Endodermal cell (in vitro differentiated cells): ENCODE results near the gene ZNF20. TPM values are rescaled to one million over a fixed set of nuclear protein-coding genes. Genes with fewer than 3 reads are reported as not detected.
"Not testable (repeated sequence)": the region's sequence is repeated elsewhere in the genome, so short reads cannot be mapped to it uniquely, and the experiment has no call there.

ENCODE experiments used
- DNase-seq: peaks from one replicate; pipeline ENCODE4 v3.0.0-alpha.2; 2017
- H3K27ac ChIP-seq: 2 replicates; pipeline ENCODE4 v1.5.1; 2013; ENCODE audit warnings: mild to moderate bottlenecking, low read depth, low read length, moderate library complexity
- H3K27me3 ChIP-seq: 2 replicates; pipeline ENCODE4 v1.6.1; 2013; ENCODE audit warnings: mild to moderate bottlenecking, low read length, moderate library complexity; ENCODE audit not compliant: insufficient read depth, control insufficient read depth, poor library complexity, severe bottlenecking
- H3K36me3 ChIP-seq: 2 replicates; pipeline ENCODE4 v1.7.0; 2013; ENCODE audit warnings: mild to moderate bottlenecking, low read length, moderate library complexity; ENCODE audit not compliant: control insufficient read depth, insufficient read depth
- H3K4me1 ChIP-seq: one replicate; pipeline ENCODE4 v1.7.0; 2013; ENCODE audit warnings: low read length; ENCODE audit not compliant: control insufficient read depth, insufficient read depth
- H3K4me3 ChIP-seq: 2 replicates; pipeline ENCODE4 v1.5.1; 2013; ENCODE audit warnings: mild to moderate bottlenecking, low read length, moderate library complexity
- H3K9ac ChIP-seq: 2 replicates; pipeline ENCODE4 v1.6.1; 2013; ENCODE audit warnings: mild to moderate bottlenecking, low read length, moderate library complexity; ENCODE audit not compliant: poor library complexity, severe bottlenecking; ENCODE audit errors: extremely low read depth
- H3K9me3 ChIP-seq: 2 replicates; pipeline ENCODE4 v1.6.1; 2013; ENCODE audit warnings: mild to moderate bottlenecking, low read length, moderate library complexity; ENCODE audit not compliant: control insufficient read depth
- H3K27ac Mint-ChIP-seq: 2 replicates; pipeline ENCODE4 v1.8.0; 2020; ENCODE audit warnings: mixed read lengths
- H3K27me3 Mint-ChIP-seq: 2 replicates; pipeline ENCODE4 v1.8.0; 2021; ENCODE audit warnings: mild to moderate bottlenecking, mixed read lengths; ENCODE audit not compliant: insufficient read depth
- H3K36me3 Mint-ChIP-seq: 2 replicates; pipeline ENCODE4 v1.8.0; 2020; ENCODE audit warnings: low read depth, mixed read lengths
- H3K4me1 Mint-ChIP-seq: 2 replicates; pipeline ENCODE4 v1.8.0; 2020; ENCODE audit warnings: mixed read lengths
- H3K4me3 Mint-ChIP-seq: 2 replicates; pipeline ENCODE4 v1.8.0; 2020; ENCODE audit warnings: mild to moderate bottlenecking, moderate library complexity, mixed read lengths
- H3K9me3 Mint-ChIP-seq: 2 replicates; pipeline ENCODE4 v1.8.0; 2020; ENCODE audit warnings: mild to moderate bottlenecking, mixed read lengths
- WGBS, 2 experiments: methylation state at CpG; one replicate each; pipeline versions ENCODE4 v1.1.5 to v1.1.7; 2013; ENCODE audit warnings: missing lambda C conversion rate in 2 of 2, mixed read lengths in 1 of 2; ENCODE audit not compliant: insufficient coverage in 1 of 2, insufficient read length in 1 of 2; 5-methylcytosine and 5-hydroxymethylcytosine counted together
- total RNA-seq, 2 donors: library from RNA; stranded (reverse); fragmentation: NEBNext Ultra II Directional in 1 of 2; extraction: Animal tissue kit (Norgen Biotek cat#: 25700) in 1 of 2; gene quantifications; 2 replicates in 1 of 2; 3 replicates in 1 of 2; pipeline ENCODE4 v1.2.1, GENCODE V29; 2021
- TF ChIP-seq, protein P1 (sequence below): fragments of 200-600 bp; sonication (generic); conservative IDR thresholded peaks from 2 replicates; pipeline ENCODE4 v1.5.0; 2021; ENCODE audit warnings: antibody characterized with exemption, mild to moderate bottlenecking

Gene ZNF20
- total RNA-seq, 2 donors from 2014 or later = 10.2 to 10.6 TPM

DNA sequence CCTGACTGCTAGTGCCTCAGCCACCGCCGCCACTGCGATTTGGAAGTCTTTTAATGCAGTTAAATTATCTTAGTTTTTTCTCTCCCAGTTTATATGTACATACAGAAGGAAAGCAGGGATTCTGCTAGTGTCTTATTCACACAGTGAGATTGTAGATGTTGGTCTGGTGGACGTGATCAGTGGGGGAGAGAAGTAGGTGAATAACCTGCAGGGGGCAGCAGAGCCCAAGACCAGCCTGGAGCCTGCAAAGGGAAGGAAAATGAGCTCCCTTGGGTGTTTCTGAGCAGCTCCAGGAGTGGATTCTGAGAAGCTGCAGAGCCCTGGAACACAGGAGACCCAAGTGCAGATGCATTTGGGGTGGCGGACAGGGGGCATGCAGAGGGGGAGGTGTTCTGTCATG, 49.3 kb downstream of the ZNF20 start:
- TF ChIP-seq, protein P1, sequence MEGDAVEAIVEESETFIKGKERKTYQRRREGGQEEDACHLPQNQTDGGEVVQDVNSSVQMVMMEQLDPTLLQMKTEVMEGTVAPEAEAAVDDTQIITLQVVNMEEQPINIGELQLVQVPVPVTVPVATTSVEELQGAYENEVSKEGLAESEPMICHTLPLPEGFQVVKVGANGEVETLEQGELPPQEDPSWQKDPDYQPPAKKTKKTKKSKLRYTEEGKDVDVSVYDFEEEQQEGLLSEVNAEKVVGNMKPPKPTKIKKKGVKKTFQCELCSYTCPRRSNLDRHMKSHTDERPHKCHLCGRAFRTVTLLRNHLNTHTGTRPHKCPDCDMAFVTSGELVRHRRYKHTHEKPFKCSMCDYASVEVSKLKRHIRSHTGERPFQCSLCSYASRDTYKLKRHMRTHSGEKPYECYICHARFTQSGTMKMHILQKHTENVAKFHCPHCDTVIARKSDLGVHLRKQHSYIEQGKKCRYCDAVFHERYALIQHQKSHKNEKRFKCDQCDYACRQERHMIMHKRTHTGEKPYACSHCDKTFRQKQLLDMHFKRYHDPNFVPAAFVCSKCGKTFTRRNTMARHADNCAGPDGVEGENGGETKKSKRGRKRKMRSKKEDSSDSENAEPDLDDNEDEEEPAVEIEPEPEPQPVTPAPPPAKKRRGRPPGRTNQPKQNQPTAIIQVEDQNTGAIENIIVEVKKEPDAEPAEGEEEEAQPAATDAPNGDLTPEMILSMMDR = peak; percentile 79
- peak; percentile 84 for DNase-seq
- Histone ChIP-seq H3K27ac (no peak overlapping the region), H3K36me3 (peaks cover 17% of the 10 kb centered on the region), H3K4me1 (no peaks in the 10 kb centered on the region), H3K9ac (no peak overlapping the region), H3K9me3 (peaks cover 29% of the 10 kb centered on the region), H3K4me3 (no peak overlapping the region), H3K27me3 (no peaks in the 10 kb centered on the region)
- Mint-ChIP-seq H3K9me3 (peaks cover 43% of the 10 kb centered on the region), H3K4me3 (no peak overlapping the region), H3K36me3 (peaks cover 20% of the 10 kb centered on the region), H3K27ac (no peak overlapping the region), H3K4me1 (peaks cover 2% of the 10 kb centered on the region), H3K27me3 (peaks cover 2% of the 10 kb centered on the region)
- 76 to 83% methylated on average over 1 to 5 of the region's 5 CpGs for WGBS, 2 experiments

DNA sequence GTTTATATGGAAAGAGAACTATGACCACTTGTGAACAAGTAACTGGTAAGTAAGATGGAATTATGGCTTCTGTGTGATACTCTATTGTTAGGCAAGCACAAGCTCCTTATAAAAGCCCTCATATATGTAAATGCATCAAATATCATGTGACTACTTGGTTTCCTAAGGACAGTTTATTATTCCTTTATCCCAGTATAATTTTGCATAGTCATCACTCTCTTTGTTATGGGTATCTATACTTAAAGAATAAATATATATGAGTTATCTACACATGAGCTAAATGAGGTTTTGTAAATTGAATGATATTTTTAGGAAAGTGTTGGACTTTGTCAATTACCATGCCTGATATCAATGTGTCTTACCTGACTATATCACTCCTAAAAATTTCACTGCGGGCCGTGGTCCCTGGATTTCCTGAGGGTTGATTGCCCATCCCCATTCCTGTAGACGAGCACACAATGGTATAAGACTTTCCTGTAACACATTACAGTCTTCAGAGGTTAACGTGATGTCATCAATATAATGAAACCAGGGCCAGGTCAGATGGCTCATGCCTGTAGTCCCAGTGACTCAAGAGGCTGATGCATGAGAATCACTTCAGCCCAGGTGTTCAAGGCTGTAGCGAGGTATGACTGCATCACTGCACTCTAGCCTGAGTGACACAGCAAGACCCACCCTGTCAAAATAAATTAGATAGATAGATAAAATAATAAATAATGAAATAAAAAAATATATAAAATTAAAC, 54.9 kb downstream of the ZNF20 start:
- Histone ChIP-seq H3K4me1 (no peaks in the 10 kb centered on the region), H3K9ac (no peak overlapping the region), H3K36me3 (peaks cover 14% of the 10 kb centered on the region), H3K4me3 (no peak overlapping the region), H3K27ac (no peak overlapping the region), H3K27me3 (no peaks in the 10 kb centered on the region), H3K9me3 (peaks cover 41% of the 10 kb centered on the region)
- WGBS, 2 experiments = 91 to 94% methylated on average over 4 to 5 of the region's 5 CpGs
- Mint-ChIP-seq H3K4me3 (no peak overlapping the region), H3K36me3 (peaks cover 30% of the 10 kb centered on the region), H3K27ac (no peak overlapping the region), H3K27me3 (peaks cover 2% of the 10 kb centered on the region), H3K9me3 (peaks cover 54% of the 10 kb centered on the region), H3K4me1 (no peaks in the 10 kb centered on the region)
- TF ChIP-seq, protein P1 = no peak
- no peak for DNase-seq

DNA sequence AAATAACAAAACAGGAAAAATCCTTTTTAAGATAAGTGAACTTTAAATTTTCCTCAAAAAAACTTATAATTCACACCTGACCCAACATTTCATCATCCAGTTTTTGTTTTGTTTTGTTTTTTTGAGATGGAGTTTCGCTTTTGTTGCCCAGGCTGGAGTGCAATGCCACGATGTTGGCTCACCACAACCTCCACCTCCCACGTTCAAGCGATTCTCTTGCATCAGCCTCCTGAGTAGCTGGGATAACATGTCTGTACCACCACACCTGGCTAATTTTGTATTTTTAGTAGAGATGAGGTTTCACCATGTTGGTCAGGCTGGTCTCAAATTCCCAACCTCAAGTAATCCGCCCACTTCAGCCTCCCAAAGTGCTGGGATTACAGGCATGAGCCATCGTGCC, 56.8 kb downstream of the ZNF20 start:
- Mint-ChIP-seq H3K9me3 (peaks cover 72% of the 10 kb centered on the region), H3K36me3 (peaks cover 43% of the 10 kb centered on the region)
- H3K27me3 Mint-ChIP-seq, H3K27ac Mint-ChIP-seq, H3K4me3 ChIP-seq, H3K27ac ChIP-seq, H3K4me1 ChIP-seq, H3K9ac ChIP-seq, DNase-seq, H3K27me3 ChIP-seq, H3K4me3 Mint-ChIP-seq, H3K4me1 Mint-ChIP-seq: not testable (repeated sequence)
- peaks cover 60% of the 10 kb centered on the region for H3K9me3 ChIP-seq
- H3K36me3 ChIP-seq = peaks cover 27% of the 10 kb centered on the region
- WGBS, 2 experiments = 95 to 100% methylated on average over 4 to 6 of the region's 6 CpGs

Other genes with a start within 250 kb of the ZNF20 start
- gene ZNF700, start 215.2 kb downstream of the ZNF20 start, total RNA-seq = 10 to 100 TPM; 11.6 to 19.2 TPM
- 1 to 10 TPM; 4.4 to 5.0 TPM for gene ZNF763, start 175.3 kb downstream of the ZNF20 start, total RNA-seq
- gene ZNF433, start 104.7 kb downstream of the ZNF20 start, total RNA-seq = 1 to 10 TPM; 3.9 to 7.9 TPM
- gene ZNF878, start 87.4 kb downstream of the ZNF20 start, total RNA-seq = 1 to 10 TPM; 1.6 to 3.7 TPM
- gene ZNF844, start 75.6 kb downstream of the ZNF20 start, total RNA-seq = 10 to 100 TPM; 10.3 to 17.9 TPM
- gene ZNF625, start 16.4 kb upstream of the ZNF20 start, total RNA-seq = 10 to 100 TPM; 30.2 to 40.0 TPM
- gene ZNF136, start 22.7 kb upstream of the ZNF20 start, total RNA-seq = 10 to 100 TPM in 1 of 2 donors, 1 to 10 TPM in 1; 9.2 to 16.2 TPM
- 1 to 10 TPM; 9.5 TPM for gene ZNF44, start 154.5 kb upstream of the ZNF20 start, total RNA-seq
- gene ZNF563, start 193.3 kb upstream of the ZNF20 start, total RNA-seq = 1 to 10 TPM; 2.2 to 3.1 TPM
- 1 to 10 TPM; 2.7 to 3.5 TPM for gene ZNF442, start 225.3 kb upstream of the ZNF20 start, total RNA-seq